Stimulated activated CD4-positive, alpha-beta T cell treated with anti-CD3 and anti-CD28 coated beads, Interleukin-12 subunit alpha, Interleukin-12 subunit beta, amount 100 ng/mL, for 4 hours (primary cell): ENCODE results near the gene RFTN2.

Experiments used
- DNase-seq: peaks from one replicate; pipeline ENCODE4 v3.0.0-alpha.2; 2020

RFTN2 gene

DNA sequence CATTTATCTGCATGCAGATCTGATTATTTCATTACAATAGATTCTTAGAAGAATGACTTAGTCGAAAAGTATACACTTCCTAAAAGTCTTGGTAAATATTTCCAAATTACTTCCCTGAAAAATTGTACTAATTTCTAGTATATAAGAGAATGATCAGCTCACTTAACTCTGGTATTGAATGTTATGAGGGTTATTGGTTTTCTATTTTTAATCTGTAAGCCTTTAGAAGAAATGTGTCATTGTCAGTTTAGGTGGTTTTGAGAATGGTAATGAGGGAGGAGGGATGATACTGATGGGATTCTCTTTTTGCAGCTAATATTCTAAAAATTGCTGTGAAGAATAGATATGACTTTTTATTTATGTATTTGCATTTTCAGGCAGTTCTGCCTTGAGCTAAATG is 135.7 kb downstream of the RFTN2 start:
- no peak for DNase-seq

DNA sequence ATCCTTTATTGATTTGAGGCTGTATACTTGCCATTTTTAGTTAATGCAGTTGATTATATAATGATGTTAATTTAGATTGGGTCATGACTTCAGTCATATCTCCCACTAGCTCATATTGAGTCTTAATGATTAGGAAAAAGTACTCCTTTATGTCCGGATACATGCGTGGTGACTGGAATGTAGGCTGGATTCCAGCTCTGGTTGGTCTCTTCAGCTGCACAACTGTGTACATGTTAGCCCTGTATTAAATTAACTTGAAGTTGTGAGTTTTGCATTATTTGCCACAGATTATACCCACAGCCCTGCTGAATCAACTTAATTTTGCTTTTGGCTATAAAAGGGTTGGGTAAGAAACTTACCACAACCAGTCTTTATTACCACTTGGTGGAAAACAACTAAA is 137.0 kb downstream of the RFTN2 start:
- no peak for DNase-seq
